HEK293 (cell line): ENCODE measurements around the gene C19orf38.

Experiments used
- CTCF ChIP-seq: fragments of 450-650 bp; formaldehyde crosslinking; IDR thresholded peaks from 2 replicates; pipeline ENCODE4 v1.5.1; 2016; ENCODE audit warnings: missing biosample characterization, missing genetic modification characterization
- GFI1B ChIP-seq: fragments of 450-650 bp; formaldehyde crosslinking; IDR thresholded peaks from 2 replicates; pipeline ENCODE4 v1.5.1; 2016; ENCODE audit warnings: missing biosample characterization, missing genetic modification characterization
- REST ChIP-seq: fragments of 450-650 bp; formaldehyde crosslinking; IDR thresholded peaks from 2 replicates; pipeline ENCODE4 v1.5.1; 2016; ENCODE audit warnings: missing biosample characterization, missing genetic modification characterization
- ZBTB17 ChIP-seq: fragments of 450-650 bp; formaldehyde crosslinking; IDR thresholded peaks from 2 replicates; pipeline ENCODE4 v1.5.1; 2016; ENCODE audit warnings: missing biosample characterization, missing genetic modification characterization
- ZNF513 ChIP-seq: fragments of 450-650 bp; IDR thresholded peaks from 2 replicates; pipeline ENCODE4 v1.5.1; 2018; ENCODE audit warnings: missing biosample characterization, missing genetic modification characterization
- ZNF707 ChIP-seq: fragments of 450-650 bp; formaldehyde crosslinking; IDR thresholded peaks from 2 replicates; pipeline ENCODE4 v1.5.1; 2016; ENCODE audit warnings: missing biosample characterization, missing genetic modification characterization
- ZNF768 ChIP-seq: fragments of 450-650 bp; formaldehyde crosslinking; IDR thresholded peaks from 2 replicates; pipeline ENCODE4 v1.5.1; 2018; ENCODE audit warnings: missing biosample characterization, mild to moderate bottlenecking, missing genetic modification characterization

GRCh38 chr19:10861103-10861651 is 13.0 kb downstream of the C19orf38 start:
- TF ChIP-seq CTCF (tag by site-specific recombination): no peak
- TF ChIP-seq ZNF707 (tag by site-specific recombination): no peak
- no peak for TF ChIP-seq ZNF513
- no peak for TF ChIP-seq ZNF768
- no peak for TF ChIP-seq ZBTB17 (tag by site-specific recombination)
- TF ChIP-seq GFI1B (tag by site-specific recombination): no peak
- TF ChIP-seq REST (tag by site-specific recombination): no peak
